GM13976 (cell line): ENCODE results near the gene TBL1Y.

ENCODE experiments used
- DNase-seq: peaks from one replicate; pipeline ENCODE4 v3.0.0; 2012; ENCODE audit warnings: low spot score
- in situ Hi-C: fragments of 300-500 bp; cut with MboI; formaldehyde crosslinking; loops from one replicate; pipeline ENCODE4 v1.12.0; 2022; ENCODE audit warnings: low sequenced_read_pairs, mixed read lengths, inconsistent platforms; ENCODE audit not compliant: unreplicated experiment
- TF ChIP-seq, protein P1 (sequence below): IDR thresholded peaks from 2 replicates; pipeline ENCODE4 v1.5.1; 2012; ENCODE audit warnings: borderline replicate concordance, mild to moderate bottlenecking; ENCODE audit not compliant: insufficient read depth; ENCODE audit errors: extremely low read depth, missing control alignments, control extremely low read depth

TBL1Y gene

GRCh38 chrY:7092836-7093235, 182.3 kb downstream of the TBL1Y start:
- DNase-seq, result no peak
- in situ Hi-C loops, result no loop called here
- TF ChIP-seq, protein P1, sequence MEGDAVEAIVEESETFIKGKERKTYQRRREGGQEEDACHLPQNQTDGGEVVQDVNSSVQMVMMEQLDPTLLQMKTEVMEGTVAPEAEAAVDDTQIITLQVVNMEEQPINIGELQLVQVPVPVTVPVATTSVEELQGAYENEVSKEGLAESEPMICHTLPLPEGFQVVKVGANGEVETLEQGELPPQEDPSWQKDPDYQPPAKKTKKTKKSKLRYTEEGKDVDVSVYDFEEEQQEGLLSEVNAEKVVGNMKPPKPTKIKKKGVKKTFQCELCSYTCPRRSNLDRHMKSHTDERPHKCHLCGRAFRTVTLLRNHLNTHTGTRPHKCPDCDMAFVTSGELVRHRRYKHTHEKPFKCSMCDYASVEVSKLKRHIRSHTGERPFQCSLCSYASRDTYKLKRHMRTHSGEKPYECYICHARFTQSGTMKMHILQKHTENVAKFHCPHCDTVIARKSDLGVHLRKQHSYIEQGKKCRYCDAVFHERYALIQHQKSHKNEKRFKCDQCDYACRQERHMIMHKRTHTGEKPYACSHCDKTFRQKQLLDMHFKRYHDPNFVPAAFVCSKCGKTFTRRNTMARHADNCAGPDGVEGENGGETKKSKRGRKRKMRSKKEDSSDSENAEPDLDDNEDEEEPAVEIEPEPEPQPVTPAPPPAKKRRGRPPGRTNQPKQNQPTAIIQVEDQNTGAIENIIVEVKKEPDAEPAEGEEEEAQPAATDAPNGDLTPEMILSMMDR, result no peak

- in situ Hi-C loops, result no loop called here
- TF ChIP-seq, protein P1, result no peak
- DNase-seq, result no peak
Measured at GRCh38 chrY:7094365-7094764, 183.9 kb downstream of the TBL1Y start.

GRCh38 chrY:7097021-7097420, 186.5 kb downstream of the TBL1Y start:
- in situ Hi-C loops, result no loop called here
- no peak for DNase-seq
- TF ChIP-seq, protein P1, result no peak

GRCh38 chrY:7099742-7100141, 189.2 kb downstream of the TBL1Y start:
- TF ChIP-seq, protein P1, result no peak
- no peak for DNase-seq
- in situ Hi-C loops, result no loop called here

DNA sequence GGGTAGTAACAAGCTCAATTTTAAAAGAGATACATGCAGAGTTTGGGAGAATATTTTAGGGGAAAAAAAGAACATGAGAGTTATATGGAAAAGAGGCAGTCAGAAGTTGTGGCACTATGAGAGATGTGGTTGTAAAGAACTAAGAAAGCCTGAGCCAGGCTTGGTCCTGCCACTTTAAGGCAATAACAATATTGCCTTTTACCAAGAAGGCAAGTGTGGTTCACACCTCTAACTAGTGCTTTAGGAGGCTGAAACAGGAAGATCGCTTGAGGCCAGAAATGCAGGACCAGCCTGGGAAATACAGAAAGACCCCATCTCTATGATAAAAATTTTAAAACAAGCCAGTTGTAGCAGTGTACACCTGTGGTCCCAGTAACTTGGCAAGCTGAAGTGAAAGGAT, 192.2 kb downstream of the TBL1Y start:
- no peak for DNase-seq
- in situ Hi-C loops, result no loop called here
- TF ChIP-seq, protein P1, result no peak

DNA sequence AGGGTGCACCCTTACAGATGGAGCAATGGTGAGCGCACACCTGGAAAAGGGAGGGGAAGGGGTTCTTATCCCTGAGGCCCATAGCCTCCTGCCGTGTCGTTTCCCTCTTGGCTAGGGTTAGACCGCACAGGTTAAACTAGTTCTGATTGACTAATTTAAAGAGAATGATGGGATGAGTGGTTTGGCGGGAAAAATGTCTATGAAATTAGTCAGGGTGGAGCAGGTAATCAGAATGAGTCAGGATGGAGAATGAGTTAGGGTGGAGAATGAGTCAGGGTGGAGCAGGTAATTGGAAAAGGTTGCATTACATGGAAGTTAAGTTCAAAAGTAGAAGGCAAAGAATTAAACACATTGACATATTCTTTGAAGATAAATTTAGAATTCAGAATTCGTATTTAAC, 196.7 kb downstream of the TBL1Y start:
- DNase-seq, result no peak
- in situ Hi-C loops, result no loop called here
- TF ChIP-seq, protein P1, result no peak

DNA sequence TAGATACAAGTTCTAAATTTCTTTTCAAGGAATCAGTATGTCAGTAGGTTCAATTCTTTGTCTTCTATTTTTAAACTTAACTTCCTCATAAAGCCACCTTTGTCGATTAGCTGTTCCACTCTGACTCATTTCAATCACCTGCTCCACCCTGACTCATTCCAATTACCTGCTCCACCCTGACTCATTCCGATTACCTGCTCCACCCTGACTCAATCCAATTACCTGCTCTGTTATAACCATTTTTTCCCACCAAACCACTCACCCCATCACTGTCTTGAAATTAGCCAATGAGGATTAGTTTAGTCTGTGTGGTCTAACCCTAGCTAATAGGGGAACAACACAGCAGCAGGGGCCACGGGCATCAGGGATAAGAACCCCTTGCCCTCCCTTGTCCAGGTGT, 199.6 kb downstream of the TBL1Y start:
- in situ Hi-C loops, result no loop called here
- TF ChIP-seq, protein P1, result no peak
- no peak for DNase-seq
